Activated naive CD8-positive, alpha-beta T cell treated with anti-CD3 and anti-CD28 coated beads, Interleukin-2, amount 50 U/mL, for 24 hours (primary cell): Measurements from ENCODE around the gene HS3ST5.
"Not testable (repeated sequence)": the region's sequence is repeated elsewhere in the genome, so short reads cannot be mapped to it uniquely, and the experiment has no call there.

Source experiments
- ATAC-seq: fragments of 150-1000 bp; cut with Tn5 transposase; one replicate; pipeline ENCODE4 v1.10.0; 2021
- DNase-seq: peaks from one replicate; pipeline ENCODE4 v3.0.0; 2021
- H3K27ac Mint-ChIP-seq: one replicate; pipeline ENCODE4 v1.8.0; 2021; ENCODE audit warnings: mild to moderate bottlenecking, mixed read lengths
- H3K27me3 Mint-ChIP-seq: one replicate; pipeline ENCODE4 v1.8.0; 2021; ENCODE audit warnings: mixed read lengths
- H3K36me3 Mint-ChIP-seq: one replicate; pipeline ENCODE4 v1.8.0; 2021; ENCODE audit warnings: low read depth, mixed read lengths
- H3K4me1 Mint-ChIP-seq: one replicate; pipeline ENCODE4 v1.8.0; 2021; ENCODE audit warnings: mixed read lengths
- H3K4me3 Mint-ChIP-seq: one replicate; pipeline ENCODE4 v1.8.0; 2021; ENCODE audit warnings: mild to moderate bottlenecking, moderate library complexity, mixed read lengths
- H3K9me3 Mint-ChIP-seq: one replicate; pipeline ENCODE4 v1.8.0; 2021; ENCODE audit warnings: mixed read lengths

The HS3ST5 gene

DNA sequence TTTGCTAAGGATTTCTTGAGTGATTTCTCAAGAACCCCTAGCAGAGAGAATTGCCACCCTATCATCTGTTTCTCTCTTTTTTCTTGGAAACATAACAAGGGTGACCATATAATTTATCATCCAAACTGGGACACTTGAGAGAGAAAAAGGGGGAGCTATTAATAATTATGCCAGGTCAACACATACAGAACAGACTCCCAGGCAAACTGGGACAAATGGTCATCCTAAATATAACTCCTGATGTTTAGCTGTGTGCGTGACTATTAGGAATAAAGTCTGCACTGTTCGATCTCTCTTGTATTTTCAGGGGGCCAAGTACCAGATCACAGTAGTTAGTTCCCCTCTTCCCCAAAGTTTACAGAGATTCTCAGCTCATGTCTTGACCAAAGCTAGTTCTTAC is 11.7 kb upstream of the HS3ST5 start:
- no peaks in the 10 kb centered on the region for H3K4me1 Mint-ChIP-seq
- H3K36me3 Mint-ChIP-seq, result no peaks in the 10 kb centered on the region
- no peak overlapping the region for H3K27ac Mint-ChIP-seq
- no peaks in the 10 kb centered on the region for H3K9me3 Mint-ChIP-seq
- no peak for DNase-seq
- H3K4me3 Mint-ChIP-seq, result no peak overlapping the region
- no peaks in the 10 kb centered on the region for H3K27me3 Mint-ChIP-seq
- ATAC-seq, result no peak

DNA sequence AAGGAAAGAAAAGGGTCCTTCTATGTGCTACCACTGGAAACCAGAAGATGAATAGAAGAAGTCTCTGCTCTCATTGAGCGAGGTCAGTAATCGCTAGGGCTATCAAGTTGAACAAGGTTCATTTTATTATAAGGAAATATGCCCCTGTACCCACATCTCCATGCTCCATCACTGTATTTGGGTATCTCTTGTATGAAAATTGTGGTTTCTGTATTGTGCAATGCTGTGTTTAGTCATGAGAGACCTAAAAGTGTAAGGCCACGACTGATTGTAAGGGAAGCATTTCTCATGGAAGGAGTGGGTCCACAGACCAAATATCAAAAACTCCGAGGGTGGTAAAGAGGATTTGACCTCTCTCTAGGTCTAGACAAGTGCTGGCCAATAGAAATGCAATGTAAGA is 3.6 kb upstream of the HS3ST5 start:
- ATAC-seq, result no peak
- H3K9me3 Mint-ChIP-seq, result no peaks in the 10 kb centered on the region
- H3K4me3 Mint-ChIP-seq, result no peak overlapping the region
- H3K4me1 Mint-ChIP-seq, result no peaks in the 10 kb centered on the region
- H3K36me3 Mint-ChIP-seq, result no peaks in the 10 kb centered on the region
- H3K27me3 Mint-ChIP-seq, result peaks cover 22% of the 10 kb centered on the region
- no peak overlapping the region for H3K27ac Mint-ChIP-seq
- no peak for DNase-seq

DNA sequence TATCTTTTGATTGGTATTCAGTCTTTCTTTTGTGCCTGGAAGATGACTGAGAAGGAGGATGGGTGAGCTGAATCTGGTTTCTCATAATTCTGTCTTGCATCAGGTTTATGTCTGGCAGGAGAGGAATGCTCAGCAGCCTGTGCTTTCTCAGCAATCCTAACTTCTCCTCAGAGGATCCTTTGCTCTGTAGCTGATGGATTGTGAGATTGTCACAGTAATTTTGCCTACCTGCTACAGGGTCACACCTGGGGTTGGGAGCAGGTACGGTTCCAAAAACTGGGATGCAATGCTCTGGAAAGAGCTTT is 2.1 kb upstream of the HS3ST5 start:
- no peak overlapping the region for H3K4me3 Mint-ChIP-seq
- no peaks in the 10 kb centered on the region for H3K4me1 Mint-ChIP-seq
- no peak for ATAC-seq
- no peak overlapping the region for H3K27ac Mint-ChIP-seq
- no peaks in the 10 kb centered on the region for H3K36me3 Mint-ChIP-seq
- no peaks in the 10 kb centered on the region for H3K9me3 Mint-ChIP-seq
- DNase-seq, result no peak
- peaks cover 30% of the 10 kb centered on the region for H3K27me3 Mint-ChIP-seq

DNA sequence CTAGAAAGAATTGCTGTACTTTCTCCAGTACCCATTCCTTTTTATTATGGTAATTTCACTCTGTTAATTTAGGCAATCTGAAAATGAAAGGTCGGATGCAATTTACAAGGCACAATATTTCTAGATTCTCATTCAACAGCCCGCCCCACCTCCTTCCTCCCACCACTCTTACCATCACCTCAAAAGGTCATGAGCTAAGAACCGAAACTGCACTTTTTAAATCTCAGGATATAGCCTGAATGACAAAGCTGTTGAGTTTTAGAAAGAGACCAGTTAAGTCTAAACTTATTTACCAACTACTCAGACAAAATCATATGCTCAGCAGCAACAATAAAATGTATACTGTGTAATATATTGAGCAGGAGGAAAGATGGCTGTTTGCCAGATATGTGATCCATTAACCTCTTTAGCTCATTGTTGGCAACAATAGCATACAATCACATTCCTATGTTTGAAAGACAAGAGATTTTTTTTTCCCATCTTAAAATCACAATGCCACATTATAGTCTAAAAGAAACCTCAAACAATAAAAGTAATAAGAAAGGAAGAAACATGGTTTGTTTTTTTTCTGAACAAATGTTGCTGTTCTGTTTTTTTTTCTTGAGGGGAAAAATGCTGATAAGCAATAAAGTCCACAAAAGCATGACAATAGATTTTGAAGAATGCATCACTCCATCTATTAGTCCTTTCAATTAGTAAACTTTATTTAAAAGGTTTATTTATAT is 1.6 kb upstream of the HS3ST5 start:
- H3K36me3 Mint-ChIP-seq, result no peaks in the 10 kb centered on the region
- H3K4me3 Mint-ChIP-seq, result no peak overlapping the region
- H3K4me1 Mint-ChIP-seq, result no peaks in the 10 kb centered on the region
- DNase-seq (no peak), ATAC-seq (no peak)
- no peak overlapping the region for H3K27ac Mint-ChIP-seq
- H3K27me3 Mint-ChIP-seq, result peaks cover 32% of the 10 kb centered on the region
- no peaks in the 10 kb centered on the region for H3K9me3 Mint-ChIP-seq

DNA sequence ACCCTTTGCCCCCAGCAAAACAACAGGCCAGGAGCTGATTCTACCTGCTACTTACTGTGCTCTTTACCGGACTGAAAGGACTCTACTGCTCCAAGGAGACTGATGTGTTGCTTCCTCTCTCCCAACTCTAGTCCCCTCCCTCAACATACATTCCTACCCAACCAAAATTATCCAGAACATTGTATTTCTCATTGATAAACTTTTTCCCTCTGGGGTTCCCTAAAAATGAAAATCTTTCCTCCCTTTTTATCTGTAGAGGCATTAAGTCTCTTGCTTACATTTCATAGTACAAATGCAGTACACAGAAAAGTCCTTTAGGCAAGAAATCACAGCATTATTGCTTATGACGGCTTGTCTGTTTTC is 940 bp upstream of the HS3ST5 start:
- ATAC-seq (no peak), DNase-seq (no peak)
- no peaks in the 10 kb centered on the region for H3K9me3 Mint-ChIP-seq
- no peak overlapping the region for H3K27ac Mint-ChIP-seq
- H3K36me3 Mint-ChIP-seq, result no peaks in the 10 kb centered on the region
- no peaks in the 10 kb centered on the region for H3K4me1 Mint-ChIP-seq
- peaks cover 36% of the 10 kb centered on the region for H3K27me3 Mint-ChIP-seq
- no peak overlapping the region for H3K4me3 Mint-ChIP-seq

DNA sequence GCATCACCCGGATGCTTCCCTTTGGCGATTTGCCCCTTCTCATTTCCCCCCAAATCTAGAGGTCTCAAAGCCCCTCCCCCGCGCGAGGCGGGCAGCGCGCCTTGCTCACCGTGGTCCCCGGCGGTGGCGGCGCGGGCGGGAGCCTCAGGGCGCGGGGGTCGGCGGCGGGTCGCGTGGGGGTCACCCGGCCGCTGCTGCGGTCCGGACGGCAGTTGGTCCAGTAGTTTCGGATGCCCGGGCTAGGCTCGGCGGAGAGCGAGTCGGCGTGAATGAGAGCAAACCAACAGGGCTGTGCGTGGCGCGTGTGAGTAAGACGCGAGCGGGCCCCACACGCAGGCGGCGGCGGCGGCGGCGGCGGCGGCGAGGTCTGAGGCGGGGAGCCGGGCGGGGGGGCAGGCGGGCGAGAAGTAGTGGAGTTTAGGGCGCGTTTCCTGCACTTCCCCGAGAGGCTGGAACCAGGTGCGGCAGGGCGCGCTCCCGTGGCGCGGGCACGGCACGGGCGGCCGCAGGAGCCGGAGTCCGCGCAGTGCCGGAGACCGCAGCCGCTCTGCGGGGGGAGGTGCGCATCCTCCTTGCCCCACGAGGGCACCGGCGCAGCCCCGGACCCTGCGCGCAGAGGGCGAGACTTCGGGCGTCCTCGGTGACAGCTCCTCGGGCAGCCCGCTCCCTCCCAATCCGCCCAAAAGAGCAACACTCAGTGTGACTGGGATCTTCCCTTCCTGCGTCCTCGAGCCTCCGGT is 567 bp downstream of the HS3ST5 start:
- Mint-ChIP-seq H3K4me3 (no peak overlapping the region), H3K9me3 (no peaks in the 10 kb centered on the region), H3K4me1 (no peaks in the 10 kb centered on the region), H3K27ac (no peak overlapping the region), H3K36me3 (no peaks in the 10 kb centered on the region), H3K27me3 (peaks cover 38% of the 10 kb centered on the region)
- ATAC-seq, result no peak
- DNase-seq, result no peak

DNA sequence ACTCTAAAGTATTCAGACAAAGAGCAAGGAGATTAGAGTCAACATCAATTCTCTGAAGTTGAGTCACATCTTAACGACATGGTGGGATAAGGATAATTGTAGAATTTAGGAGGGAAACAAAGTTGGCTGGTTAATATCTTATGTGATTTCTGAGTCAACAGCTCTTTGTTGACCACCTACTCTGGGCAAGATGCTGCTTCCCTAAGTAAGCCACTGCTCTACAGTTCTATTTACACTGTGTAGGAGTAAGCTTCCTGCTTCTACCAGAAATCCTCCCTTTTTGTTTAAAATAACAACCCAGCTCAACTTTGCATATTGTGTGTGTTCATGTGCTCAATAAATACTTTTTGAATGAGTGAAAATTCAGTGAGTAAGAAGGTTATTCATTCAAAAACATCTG is 3.1 kb downstream of the HS3ST5 start:
- DNase-seq (no peak), ATAC-seq (no peak)
- H3K4me3 Mint-ChIP-seq, result no peak overlapping the region
- H3K36me3 Mint-ChIP-seq, result no peaks in the 10 kb centered on the region
- no peak overlapping the region for H3K27ac Mint-ChIP-seq
- H3K27me3 Mint-ChIP-seq, result peaks cover 37% of the 10 kb centered on the region
- peaks cover 5% of the 10 kb centered on the region for H3K9me3 Mint-ChIP-seq
- no peaks in the 10 kb centered on the region for H3K4me1 Mint-ChIP-seq

DNA sequence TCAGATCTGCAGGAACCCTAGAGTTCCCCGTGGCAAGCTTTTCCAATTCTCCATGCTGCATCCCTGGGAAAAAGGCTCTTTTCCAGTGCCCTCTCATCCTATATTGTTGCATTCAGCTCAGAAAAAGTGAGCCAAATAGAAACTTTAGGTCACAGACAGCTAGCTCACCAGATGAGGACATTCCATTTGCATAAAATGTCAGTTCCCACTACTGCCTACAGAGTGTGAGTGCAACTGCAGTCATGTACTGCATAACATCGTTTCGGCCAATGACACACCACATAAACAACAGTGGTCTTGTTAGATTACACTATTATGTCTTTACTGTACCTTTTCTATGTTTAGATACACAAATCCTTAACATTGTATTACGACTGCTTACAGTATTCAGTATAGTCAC is 8.6 kb downstream of the HS3ST5 start:
- Mint-ChIP-seq H3K36me3 (no peaks in the 10 kb centered on the region), H3K27ac (no peak overlapping the region), H3K9me3 (peaks cover 5% of the 10 kb centered on the region), H3K4me3 (no peak overlapping the region), H3K27me3 (peaks cover 8% of the 10 kb centered on the region), H3K4me1 (no peaks in the 10 kb centered on the region)
- no peak for DNase-seq
- no peak for ATAC-seq

DNA sequence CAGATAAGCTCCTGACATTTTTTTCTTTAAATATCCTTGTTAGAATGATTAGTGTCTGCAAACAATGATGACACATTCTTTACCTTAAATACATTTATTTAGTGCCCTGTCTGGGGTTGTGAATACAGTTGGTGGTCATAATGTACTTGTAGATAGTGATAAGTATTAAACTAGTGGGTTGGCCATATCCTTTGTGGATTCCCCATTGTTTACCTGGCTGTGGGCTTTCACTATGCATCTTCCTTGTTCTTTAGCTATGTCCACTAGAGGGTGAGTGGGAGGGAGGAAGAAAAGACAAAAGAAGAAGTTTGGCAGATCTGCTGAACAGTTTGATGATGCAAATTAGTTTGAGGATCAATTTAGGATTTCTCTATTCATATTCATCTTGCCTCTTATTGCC is 15.7 kb downstream of the HS3ST5 start:
- DNase-seq (no peak), ATAC-seq (no peak)
- H3K27me3 Mint-ChIP-seq, result no peaks in the 10 kb centered on the region
- H3K36me3 Mint-ChIP-seq, result no peaks in the 10 kb centered on the region
- no peak overlapping the region for H3K4me3 Mint-ChIP-seq
- H3K4me1 Mint-ChIP-seq, result no peaks in the 10 kb centered on the region
- no peaks in the 10 kb centered on the region for H3K9me3 Mint-ChIP-seq
- no peak overlapping the region for H3K27ac Mint-ChIP-seq

DNA sequence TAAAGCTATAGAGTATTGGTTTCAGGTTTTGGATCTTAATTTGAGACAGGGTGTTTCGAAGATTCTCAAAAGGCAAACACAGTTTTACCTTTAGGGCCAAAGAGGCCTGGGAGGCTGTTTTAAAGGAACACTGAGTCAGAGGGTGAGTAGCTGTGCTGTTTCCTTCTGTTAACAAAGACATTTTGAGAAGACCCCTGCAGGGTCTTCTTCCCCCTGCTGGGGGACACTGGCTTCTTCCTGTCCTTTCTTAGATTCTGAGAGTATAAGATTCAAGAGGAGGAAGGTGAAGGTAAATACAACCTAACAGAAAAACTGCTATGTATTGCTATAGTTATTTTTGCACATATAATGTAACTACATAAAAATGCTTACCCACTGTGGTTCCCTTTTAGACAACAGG is 19.0 kb downstream of the HS3ST5 start:
- H3K36me3 Mint-ChIP-seq, result no peaks in the 10 kb centered on the region
- DNase-seq (no peak), ATAC-seq (no peak)
- no peaks in the 10 kb centered on the region for H3K27me3 Mint-ChIP-seq
- H3K9me3 Mint-ChIP-seq, result no peaks in the 10 kb centered on the region
- no peak overlapping the region for H3K27ac Mint-ChIP-seq
- no peaks in the 10 kb centered on the region for H3K4me1 Mint-ChIP-seq
- no peak overlapping the region for H3K4me3 Mint-ChIP-seq

DNA sequence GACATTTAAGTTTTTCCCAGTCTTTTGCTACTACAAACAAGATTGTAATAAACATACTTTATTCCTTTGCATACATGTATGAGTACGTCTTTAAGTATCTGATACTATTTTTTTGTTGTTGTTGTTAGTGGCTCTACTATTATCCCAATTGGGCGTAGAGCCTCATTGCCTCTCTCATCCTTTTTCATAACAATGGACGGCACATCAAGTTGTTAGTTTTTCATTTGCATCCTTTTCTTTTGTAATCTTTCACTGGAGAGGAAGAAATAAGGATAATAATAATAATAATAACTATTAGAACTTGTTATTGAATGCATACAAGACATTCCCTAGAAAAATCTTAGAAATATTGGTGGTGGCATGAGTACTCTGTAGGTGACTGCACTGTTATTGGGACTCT is 23.1 kb downstream of the HS3ST5 start:
- Mint-ChIP-seq H3K36me3 (no peaks in the 10 kb centered on the region), H3K9me3 (no peaks in the 10 kb centered on the region), H3K27ac (no peak overlapping the region), H3K27me3 (no peaks in the 10 kb centered on the region), H3K4me1 (no peaks in the 10 kb centered on the region), H3K4me3 (no peak overlapping the region)
- no peak for ATAC-seq
- DNase-seq, result no peak

DNA sequence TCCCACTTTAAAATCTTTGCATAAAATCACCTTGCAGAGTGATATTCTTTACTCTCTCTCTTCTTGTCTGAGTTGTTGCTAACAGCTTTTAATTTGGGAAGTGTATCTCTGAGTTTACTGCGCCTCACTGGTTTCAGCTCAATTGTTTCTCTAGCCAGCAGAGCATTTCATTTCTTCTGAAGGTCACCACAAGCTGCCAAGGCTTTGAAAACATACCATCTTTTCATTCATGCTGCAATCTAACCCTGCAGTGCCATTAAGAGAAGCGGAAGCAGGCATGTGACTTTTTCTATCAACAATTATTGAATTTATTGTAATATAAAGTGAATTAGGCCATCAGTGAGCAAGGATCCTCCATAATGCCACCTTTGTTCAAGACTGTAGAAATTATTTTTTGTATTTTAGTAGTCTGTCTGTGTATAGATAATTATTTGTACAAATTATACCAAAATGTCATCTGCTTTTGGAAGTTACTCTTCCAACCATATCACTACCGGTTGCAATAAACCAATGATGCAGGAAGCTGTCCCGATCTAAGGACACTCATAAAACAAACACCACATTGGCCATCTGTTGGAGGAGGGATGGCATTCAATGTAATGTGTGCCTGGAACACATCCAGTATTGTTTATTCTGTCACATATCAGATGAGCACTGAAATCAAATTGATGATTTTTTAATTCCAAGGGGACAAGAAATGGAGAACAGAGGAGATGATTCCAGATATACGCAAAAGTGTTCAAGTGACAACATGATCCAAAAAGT is 26.8 kb downstream of the HS3ST5 start:
- H3K27me3 Mint-ChIP-seq, result no peaks in the 10 kb centered on the region
- no peaks in the 10 kb centered on the region for H3K4me1 Mint-ChIP-seq
- H3K9me3 Mint-ChIP-seq, result no peaks in the 10 kb centered on the region
- no peak for ATAC-seq
- DNase-seq, result no peak
- H3K4me3 Mint-ChIP-seq, result no peak overlapping the region
- H3K36me3 Mint-ChIP-seq, result no peaks in the 10 kb centered on the region
- H3K27ac Mint-ChIP-seq, result no peak overlapping the region

DNA sequence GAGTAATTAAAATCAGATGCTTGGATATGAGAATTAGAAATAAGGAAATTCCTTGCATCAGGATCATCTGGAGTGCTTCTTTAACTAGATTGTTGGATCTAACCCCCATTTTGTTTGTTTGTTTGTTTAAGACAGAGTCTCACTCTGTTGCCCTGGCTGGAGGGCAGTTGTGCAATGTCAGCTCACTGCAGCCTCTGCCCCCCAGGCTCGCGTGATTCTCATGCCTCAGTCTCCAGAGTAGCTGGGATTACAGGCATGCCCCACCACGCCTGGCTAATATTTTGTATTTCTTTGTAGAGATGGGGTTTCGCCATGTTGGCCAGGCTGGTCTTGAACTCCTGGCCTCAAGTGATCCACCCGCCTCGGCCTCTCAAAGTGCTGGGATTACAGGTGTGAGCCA is 29.0 kb downstream of the HS3ST5 start:
- not testable (repeated sequence) for H3K4me1 Mint-ChIP-seq

DNA sequence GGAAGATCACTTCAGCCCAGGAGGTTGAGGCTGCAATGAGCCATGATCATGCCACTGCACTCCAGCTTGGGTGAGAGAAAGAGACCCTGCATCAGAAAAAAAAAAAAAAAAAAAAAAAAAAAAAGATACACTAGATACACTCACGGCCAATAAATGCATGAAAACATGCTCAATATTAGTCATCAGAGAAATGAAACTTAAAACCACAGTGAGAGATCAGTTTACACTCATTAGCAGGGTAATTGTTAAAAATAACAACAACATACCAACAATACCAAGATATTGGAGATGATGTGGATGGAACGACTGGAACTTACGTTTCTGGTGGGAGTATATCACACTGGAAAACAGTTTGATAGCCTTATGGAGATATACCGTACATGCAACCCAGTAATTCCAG is 29.9 kb downstream of the HS3ST5 start:
- DNase-seq (no peak), ATAC-seq (no peak)
- Mint-ChIP-seq H3K27me3 (no peaks in the 10 kb centered on the region), H3K9me3 (no peaks in the 10 kb centered on the region), H3K27ac (no peak overlapping the region), H3K36me3 (no peaks in the 10 kb centered on the region), H3K4me1 (no peaks in the 10 kb centered on the region), H3K4me3 (no peak overlapping the region)

More for the DNA sequence above, 29.0 kb downstream of the HS3ST5 start:
- H3K9me3 Mint-ChIP-seq, H3K27me3 Mint-ChIP-seq, DNase-seq, H3K27ac Mint-ChIP-seq, ATAC-seq, H3K4me3 Mint-ChIP-seq, H3K36me3 Mint-ChIP-seq: not testable (repeated sequence)

DNA sequence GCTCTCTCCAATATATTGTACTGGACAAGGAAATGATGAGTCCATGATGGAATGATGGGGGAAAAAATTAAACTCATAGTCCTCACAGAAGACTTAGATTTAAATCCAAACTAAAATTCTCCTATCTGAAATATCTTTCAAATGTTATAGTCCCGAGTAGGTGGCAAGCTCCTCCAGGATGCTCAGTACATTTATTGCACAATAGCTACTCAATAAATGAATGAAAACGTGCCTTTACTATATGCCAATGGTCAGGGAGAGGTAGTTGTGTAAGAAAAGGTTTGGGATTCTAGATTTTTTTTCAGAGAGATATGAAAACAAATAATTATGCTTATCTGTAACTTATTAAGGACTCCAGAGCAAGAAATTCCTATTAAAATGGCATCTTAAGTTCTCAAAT is 32.8 kb downstream of the HS3ST5 start:
- DNase-seq (no peak), ATAC-seq (no peak)
- H3K27ac Mint-ChIP-seq, result no peak overlapping the region
- H3K27me3 Mint-ChIP-seq, result no peaks in the 10 kb centered on the region
- no peaks in the 10 kb centered on the region for H3K36me3 Mint-ChIP-seq
- H3K9me3 Mint-ChIP-seq, result no peaks in the 10 kb centered on the region
- H3K4me3 Mint-ChIP-seq, result no peak overlapping the region
- H3K4me1 Mint-ChIP-seq, result no peaks in the 10 kb centered on the region
